MM.1S (cell line): ENCODE data around the gene RAB31.

ENCODE experiments used
- EZH2phosphoT487 ChIP-seq: fragments of 300-600 bp; sonication (generic); IDR thresholded peaks from 2 replicates; pipeline ENCODE4 v1.6.1; 2018; ENCODE audit warnings: antibody characterized with exemption, low read length
- TF ChIP-seq, protein P1 (sequence below): fragments of 300-600 bp; sonication (generic); IDR thresholded peaks from 2 replicates; pipeline ENCODE4 v1.5.1; 2016; ENCODE audit warnings: antibody characterized with exemption, low read length, mixed read lengths

DNA sequence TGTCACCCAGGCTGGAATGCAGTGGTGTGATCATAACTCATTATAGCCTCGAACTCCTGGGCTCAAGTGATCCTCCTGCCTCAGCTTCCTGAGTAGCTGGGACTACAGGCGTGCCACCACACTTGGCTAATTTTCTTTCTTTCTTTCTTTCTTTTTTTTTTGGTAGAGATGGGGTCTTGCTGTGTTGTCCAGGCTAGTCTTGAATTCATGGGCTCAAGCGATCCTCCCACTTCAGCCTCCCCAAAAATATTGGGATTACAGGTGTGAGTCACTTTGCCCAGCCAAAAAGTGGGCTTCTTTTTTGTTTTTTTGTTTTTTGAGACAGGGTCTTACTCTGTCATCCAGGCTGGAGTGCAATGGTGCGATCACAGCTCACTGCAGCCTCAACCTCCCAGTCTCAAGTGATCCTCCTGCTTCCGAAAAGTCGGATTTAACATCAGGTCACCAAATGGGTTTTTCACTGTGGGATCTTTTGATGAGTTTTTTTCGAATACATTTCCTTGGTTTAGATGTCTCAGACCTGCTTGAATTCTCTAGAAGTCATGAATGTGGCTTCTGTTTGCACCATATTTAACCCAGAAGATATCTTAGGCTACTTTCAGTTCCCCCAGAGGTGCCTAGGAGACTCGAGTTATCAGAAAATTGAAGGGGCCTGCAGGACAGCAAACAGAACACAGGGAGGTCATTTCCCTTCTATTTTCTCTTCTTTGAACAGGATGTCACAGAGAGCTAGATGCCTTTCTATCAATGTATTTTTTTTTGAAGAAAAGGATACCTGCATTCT, 8.9 kb downstream of the RAB31 start:
- TF ChIP-seq, protein P1, sequence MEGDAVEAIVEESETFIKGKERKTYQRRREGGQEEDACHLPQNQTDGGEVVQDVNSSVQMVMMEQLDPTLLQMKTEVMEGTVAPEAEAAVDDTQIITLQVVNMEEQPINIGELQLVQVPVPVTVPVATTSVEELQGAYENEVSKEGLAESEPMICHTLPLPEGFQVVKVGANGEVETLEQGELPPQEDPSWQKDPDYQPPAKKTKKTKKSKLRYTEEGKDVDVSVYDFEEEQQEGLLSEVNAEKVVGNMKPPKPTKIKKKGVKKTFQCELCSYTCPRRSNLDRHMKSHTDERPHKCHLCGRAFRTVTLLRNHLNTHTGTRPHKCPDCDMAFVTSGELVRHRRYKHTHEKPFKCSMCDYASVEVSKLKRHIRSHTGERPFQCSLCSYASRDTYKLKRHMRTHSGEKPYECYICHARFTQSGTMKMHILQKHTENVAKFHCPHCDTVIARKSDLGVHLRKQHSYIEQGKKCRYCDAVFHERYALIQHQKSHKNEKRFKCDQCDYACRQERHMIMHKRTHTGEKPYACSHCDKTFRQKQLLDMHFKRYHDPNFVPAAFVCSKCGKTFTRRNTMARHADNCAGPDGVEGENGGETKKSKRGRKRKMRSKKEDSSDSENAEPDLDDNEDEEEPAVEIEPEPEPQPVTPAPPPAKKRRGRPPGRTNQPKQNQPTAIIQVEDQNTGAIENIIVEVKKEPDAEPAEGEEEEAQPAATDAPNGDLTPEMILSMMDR: no peak
- no peak for TF ChIP-seq EZH2phosphoT487
